NCI-H748 treated with DMSO at 0.1 percent for 48 hours (cell line): ENCODE data around the gene CRLF3.
A peak's percentile ranks its signal among the peaks of the same experiment; 100 is the strongest.
"Not testable (repeated sequence)": the region's sequence is repeated elsewhere in the genome, so short reads cannot be mapped to it uniquely, and the experiment has no call there.

Source experiments
- DNase-seq: peaks from one replicate; lab custom pipeline; 2025; lab: John Stamatoyannopoulos, UW

CRLF3 gene, protein sequence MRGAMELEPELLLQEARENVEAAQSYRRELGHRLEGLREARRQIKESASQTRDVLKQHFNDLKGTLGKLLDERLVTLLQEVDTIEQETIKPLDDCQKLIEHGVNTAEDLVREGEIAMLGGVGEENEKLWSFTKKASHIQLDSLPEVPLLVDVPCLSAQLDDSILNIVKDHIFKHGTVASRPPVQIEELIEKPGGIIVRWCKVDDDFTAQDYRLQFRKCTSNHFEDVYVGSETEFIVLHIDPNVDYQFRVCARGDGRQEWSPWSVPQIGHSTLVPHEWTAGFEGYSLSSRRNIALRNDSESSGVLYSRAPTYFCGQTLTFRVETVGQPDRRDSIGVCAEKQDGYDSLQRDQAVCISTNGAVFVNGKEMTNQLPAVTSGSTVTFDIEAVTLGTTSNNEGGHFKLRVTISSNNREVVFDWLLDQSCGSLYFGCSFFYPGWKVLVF

DNA sequence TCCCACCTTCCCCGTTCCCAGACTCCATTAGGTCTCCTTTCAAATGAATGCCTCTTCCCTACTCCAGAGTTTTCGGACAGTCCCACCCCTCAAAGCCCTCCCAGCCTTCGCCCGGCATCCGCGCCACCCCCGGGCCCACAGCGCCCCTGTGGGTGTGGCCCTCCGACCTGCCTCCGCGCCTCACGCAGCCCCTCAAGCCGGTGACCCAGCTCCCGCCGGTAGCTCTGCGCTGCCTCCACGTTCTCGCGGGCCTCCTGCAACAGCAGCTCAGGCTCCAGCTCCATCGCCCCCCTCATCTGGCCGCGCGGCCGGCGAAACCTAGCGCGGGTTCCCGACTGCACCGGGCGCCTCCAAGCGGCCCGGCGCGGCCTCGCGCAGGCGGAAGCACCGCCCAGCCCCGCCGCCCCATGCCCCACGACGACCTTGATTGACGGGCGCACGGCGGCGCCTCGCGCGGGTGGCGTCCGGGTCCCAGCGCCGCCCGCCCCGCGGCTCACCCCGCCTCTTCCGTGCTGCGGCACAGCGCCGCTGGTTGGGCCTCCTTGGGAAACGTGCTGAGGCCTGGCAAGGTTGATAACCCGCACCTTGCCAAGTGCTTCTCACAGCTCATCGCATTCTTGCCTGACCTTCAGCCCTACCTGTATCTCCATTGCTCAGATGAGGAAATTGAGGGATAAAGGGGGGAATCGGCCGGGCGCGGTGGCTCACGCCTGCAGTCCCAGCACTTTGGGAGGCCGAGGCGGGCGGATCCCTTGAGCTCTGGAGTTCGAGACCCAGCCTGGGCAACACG is at the start of gene CRLF3:
Gene CRLF3, minus strand, starts transcription at position 337 of the 790 bp plus-strand sequence. Its CDS starts 41 bp downstream, at position 296.
- DNase-seq: peak; percentile 74

DNA sequence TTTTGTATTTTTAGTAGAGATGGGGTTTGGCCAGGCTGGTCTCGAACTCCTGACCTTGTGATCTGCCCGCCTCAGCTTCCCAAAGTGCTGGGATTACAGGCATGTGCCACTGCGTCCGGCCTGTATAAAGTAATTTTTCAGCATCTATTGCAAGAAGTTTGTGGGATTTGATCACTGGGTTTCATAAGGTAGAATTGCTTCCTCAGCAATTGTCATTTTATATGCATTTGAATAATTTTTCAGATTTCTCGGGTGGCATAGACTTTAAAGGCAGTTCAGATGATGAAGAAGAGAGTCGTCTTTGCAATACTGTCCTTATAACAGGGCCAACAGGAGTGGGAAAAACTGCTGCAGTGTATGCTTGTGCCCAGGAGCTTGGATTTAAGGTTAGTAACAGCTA is 44.5 kb upstream of the CRLF3 start:
- no peak for DNase-seq

DNA sequence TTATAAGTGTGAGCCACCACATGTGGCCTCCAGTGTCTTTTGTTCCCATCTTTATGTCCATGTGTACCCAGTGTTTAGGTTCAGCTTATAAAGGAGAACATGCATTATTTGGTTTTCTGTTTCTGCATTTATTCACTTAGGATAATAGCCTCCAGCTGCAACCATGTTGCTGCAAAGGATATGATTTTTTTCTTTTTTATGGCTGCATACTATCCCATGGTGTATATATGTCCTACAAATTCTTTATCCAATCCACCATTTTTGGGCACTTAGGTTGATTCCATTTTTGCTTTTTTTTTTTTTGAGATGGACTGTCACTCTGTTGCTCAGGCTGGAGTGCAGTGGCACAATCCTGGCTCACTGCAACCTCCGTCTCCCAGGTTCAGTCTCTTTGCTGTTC is 40.1 kb upstream of the CRLF3 start:
- DNase-seq: no peak

DNA sequence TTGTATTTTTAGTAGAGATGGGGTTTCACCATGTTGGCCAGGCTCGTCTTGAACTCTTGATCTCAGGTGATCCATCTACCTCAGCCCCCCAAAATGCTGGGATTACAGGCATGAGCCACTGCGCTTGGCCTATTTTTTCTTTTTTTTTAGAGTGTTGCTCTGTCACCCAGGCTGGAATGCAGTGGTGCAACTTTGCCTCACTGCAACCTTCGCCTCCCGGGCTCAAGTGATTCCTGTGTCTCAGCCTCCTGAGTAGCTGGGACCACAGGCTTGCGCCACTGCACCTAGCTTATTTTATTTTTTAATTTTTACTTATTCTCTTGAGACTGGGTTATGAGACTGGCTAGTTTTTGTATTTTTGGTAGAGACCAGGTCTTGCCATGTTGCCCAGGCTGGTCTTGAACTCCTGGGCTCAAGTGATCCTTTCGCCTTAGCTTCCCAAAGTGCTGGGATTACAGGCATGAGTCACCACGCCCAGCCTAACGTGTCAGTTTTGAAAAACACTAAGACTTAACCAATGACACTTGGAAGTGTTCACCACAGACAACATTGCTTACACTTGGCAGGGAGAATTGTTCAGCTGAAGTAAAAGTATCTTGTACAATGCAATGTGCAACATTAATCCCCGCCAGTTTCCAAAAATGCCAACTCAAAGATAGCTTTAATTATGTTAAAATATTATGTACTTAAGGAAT is 34.2 kb upstream of the CRLF3 start:
- DNase-seq: no peak

DNA sequence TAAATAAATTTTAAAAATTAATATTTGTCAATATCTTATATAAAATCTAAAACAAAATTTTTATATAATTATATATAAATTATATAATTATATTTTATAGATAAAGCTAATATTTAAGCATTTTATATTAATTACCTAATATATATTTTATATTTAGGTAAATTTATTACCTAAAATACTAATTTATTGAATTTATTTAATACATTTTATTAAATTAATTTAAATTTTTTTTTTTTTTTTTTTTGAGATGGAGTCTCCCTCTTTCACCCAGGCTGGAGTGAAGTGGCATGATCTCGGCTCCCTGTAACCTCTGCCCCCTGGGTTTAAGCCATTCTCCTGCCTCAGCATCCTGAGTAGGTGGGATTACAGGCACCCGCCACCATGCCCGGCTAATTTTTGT is 29.7 kb upstream of the CRLF3 start:
- no peak for DNase-seq

DNA sequence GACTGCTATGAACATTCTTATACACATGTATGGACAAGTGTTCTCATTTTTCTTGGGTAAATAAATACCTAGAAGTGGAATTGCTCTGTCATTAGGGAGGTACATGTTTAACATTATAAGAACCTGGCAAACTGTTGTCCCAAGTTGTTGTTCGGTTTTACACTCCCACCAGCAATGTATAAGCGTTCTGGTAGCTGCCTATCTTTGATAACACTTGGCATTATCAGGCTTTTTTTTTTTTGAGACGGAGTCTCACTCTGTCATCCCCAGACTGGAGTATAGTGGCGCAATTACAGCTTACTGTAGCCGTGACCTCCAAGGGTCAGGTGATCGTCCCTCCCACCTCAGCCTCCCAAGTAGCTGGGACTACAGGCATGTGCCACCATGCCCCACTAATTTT is 23.5 kb upstream of the CRLF3 start:
- DNase-seq: no peak

DNA sequence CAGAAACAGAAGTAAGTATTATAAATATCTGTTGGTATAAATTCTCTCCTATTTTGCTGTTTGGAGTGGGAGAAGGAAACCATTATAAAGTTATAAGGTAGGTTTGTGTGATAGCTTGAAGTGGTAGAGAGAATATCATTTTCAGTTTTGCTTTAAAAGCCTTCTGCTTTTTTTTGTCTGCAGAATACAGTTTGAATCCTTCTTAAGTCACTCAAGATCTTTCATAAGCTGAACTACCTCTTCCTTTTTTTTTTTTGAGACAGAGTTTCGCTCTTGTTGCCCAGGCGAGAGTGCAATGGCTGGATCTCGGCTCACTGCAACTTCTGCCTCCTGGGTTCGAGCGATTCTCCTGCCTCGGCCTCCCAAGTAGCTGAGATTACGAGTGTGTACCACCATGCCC is 16.3 kb upstream of the CRLF3 start:
- DNase-seq: no peak

DNA sequence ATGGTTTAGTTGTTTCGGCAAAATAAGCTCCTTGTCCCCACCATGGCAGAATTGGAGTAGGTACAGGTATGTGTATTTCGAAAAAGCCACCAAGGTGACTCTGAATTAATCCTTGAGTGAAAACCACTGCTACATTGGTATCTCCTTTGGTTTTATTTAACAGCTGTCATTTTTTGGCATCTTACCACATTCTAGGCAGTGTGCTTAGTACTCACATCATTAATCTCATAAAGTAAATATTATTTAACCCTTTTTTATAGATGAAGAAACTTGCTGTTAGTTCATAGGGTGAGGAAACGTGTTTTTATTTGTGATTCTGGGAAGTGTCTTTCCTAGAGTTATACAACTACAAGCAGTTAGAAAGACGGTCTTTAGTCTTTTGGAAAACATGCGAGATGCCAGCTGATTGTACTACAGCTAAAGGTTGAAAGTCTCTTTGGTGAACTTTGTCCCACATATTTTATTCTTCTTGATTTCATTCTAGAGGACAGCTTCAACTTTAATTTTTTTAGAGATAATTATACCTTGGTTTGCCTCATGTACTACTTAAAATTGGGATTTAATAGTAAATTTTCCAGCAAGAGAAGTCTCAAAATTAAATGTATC is 13.8 kb upstream of the CRLF3 start:
- no peak for DNase-seq

DNA sequence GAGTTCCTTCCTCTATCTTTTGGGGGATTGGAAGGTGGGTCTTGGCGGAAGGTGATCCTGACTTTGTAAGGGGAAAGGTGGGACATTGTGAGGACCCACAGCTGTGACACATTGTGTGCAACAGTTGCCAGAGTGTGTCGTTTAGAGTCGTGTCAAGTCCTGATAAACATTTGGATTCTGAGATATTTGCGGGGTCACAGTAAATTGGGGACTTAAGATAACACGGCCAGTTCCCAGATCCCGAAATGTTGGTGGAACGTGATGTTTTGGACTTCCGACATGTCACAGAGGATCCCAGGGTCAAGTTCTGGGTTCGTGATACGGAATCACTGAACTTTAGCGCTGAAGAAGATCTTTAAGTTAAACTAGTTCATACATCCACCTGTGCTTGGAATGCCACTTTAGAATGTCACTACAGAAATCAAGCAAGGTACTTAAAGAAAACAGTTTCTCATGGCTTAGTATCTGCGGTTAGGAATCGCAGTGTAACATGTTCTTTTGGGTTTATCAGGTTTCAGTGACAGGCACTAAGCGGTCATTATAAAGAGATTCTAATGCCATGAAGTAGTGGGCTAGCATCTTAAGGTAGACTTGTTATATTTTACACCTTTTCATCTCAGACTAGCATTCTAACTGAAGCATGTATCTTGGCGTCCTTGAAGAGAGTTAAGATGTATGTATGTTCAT is 8.1 kb upstream of the CRLF3 start:
- peak; percentile 6 for DNase-seq

DNA sequence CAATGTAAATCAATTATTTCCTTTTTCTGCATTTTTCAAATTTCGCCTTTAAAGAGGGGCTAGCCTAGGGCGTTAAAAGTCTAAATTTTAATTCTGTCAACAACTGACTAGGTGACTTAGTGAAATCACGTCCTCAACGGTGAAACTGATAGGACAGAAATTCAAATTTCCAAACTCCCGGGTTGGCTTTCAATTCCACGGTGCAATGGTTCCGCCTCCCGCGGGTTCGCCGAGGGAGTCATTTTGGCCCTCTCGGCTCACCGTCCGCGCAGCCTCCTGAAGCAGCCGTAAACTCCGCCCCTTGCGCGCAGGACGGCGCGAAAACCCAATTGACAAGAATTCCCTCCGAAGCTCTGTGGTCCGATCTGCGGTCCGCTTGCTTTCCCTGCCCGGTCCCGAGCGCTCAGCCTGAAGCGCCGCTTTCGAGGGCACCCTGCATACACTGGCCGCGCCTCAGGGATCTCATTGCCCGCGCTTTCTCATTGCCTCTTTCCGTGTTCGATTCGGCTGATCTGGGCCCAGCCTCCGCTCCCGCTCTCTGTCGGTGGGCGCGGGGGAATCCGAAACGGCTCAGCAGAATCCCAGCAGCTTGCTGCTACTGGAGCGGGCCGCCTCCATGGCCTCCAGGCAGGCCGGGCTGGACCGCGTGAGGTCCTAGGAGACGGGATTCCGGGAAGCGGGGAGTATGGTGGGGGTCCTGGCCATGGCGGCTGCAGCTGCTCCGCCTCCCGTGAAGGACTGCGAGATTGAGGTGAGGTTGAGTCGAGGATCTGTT is 7.4 kb upstream of the CRLF3 start, which contains the start of gene ATAD5:
Gene ATAD5, plus strand, starts transcription at position 304 of the 775 bp plus-strand sequence. Its CDS starts 382 bp downstream, at position 686.
- DNase-seq: peak; percentile 81

DNA sequence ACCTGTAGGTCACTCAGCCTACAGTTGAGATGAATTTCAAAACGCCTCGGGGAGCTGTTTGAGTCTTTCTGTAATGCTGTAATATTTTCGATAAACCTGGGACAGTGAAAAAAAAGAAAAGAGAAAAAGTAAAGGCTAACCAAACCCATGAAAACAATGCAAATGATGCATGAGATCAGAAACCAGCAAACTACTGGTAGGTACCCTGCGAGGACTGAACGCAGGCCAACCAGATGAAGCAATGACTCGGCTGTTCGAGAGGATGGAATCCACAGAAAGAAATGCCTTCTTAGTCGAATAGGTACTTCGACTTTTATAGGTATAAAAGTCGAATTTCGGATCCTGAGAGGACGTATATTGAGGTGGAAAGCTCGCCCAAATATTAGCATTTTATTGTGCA is 6.8 kb upstream of the CRLF3 start:
- no peak for DNase-seq

DNA sequence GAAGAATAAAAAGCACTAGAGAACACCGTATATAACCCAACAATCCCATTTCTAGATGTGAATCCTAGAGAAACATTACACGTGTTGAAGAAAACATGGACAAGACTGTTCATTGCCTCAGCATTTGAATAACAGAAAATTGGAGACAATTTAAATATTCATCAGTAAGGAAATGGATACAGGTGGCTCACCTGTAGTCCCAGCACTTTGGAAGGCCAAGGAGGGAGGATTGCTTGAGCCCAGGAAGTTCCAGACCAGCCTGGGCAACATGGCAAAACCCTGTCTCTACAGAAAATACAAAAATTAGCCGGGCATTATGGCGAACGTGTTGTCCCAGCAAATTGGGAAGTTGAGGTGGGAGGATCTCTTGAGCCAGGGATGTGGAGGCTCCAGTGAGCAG is 4.5 kb upstream of the CRLF3 start:
- no peak for DNase-seq

DNA sequence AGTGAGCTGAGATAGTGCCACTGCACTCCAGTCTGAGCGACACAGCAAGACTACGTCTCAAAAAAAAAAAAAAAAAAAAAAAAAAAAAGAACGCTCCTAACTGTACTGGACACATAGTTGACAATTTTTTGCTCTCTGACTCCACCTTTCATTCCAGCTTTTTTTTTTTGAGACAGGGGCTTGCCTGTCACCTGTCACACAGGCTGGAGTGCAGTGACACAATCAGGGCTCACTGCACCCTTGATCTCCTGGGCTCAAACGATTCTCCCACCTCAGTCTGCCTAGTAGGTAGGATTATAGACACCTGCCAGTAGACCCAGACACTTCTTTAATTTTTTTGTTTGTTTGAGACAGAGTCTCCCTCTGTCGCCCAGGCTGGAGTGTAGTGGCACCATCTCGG is 2.6 kb upstream of the CRLF3 start:
- no peak for DNase-seq

DNA sequence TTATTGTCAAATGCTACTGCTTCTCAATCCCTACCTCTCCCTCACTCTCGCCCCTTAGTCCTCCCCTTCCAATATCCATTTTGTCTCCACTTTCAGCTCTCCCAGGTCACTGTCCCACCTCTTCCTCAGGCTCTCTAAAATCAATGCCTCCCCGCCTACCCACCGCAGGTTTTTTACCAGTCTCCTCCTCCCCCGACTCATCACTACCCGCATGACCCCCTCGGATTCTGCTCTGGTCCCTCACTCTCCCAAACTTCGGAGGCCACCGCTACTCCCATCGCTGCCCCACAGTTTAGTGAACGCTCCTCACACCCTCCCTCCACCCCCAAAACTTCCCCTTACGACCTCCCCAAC is 513 bp downstream of the CRLF3 start:
- DNase-seq: peak; percentile 36

DNA sequence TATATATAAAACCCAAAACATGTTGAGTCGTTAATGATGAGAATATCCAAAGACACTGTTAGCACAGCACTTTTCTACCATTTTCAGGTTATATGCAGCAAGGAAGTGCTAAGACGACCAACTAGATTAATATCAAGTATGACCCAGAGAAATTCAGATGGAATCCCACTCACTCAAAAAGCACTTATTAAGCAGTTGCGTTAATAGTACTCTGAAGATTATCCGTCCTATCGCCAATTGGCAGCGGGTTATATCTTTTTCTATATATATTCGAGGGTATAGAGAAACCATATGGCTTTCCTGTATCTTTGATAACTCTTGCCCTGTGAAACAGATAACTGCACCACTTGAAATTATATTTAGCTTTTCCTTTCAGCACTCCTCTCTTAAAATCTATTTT is 1.1 kb downstream of the CRLF3 start:
- no peak for DNase-seq

DNA sequence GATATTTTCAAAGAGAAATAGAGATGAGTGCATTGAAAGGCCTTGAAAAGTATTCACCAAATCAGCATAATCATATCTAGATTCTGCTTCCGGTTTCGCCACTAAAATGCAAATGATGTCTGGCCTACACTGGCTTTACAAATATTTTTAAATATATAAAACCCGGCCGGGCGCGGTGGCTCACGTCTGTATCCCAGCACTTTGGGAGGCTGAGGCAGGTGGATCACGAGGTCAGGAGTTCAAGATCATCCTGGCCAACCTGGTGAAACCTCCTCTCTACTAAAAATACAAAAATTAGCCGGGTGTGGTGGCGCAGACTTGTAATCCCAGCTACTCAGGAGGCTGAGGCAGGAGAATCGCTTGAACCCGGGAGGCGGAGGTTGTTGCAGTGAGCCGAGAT is 1.6 kb downstream of the CRLF3 start:
- not testable (repeated sequence) for DNase-seq

DNA sequence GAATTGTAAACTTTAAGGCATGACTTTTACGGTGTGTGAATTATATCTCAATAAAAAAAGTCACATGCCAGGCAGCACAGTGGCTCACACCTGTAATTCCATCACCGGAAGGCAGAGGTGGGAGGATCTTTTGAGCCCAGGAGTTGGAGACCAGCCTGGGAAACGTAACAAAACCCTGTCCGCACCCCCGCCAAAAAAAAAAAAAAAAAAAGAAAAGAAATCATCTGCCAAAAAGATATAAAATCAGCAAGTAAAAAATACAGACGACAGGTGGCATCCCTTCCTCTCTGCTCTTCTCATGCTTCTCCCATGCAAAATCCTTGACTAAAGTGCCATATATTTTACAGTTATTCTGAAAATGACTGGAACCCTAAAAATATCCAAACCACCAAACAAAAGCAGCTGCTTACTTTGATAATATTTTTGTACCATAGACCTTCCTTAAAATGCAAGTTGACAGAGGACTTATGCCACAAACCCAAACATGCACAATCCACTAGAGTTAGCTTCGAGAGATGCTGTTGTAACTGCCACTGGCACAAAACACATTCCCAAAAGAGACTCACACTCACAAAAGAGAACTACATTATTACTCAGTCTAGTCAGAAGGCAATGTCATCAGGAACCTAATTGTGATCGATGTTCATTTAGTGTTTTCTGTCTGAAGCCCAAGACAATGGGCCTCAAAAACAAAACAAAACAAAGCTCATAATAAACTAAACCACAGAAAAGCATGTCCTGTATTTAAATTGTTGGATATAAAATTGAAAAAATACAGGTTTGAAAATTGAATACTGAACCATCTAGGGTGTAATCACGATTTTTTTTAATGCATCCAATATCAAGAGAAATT is 2.4 kb downstream of the CRLF3 start:
- no peak for DNase-seq

DNA sequence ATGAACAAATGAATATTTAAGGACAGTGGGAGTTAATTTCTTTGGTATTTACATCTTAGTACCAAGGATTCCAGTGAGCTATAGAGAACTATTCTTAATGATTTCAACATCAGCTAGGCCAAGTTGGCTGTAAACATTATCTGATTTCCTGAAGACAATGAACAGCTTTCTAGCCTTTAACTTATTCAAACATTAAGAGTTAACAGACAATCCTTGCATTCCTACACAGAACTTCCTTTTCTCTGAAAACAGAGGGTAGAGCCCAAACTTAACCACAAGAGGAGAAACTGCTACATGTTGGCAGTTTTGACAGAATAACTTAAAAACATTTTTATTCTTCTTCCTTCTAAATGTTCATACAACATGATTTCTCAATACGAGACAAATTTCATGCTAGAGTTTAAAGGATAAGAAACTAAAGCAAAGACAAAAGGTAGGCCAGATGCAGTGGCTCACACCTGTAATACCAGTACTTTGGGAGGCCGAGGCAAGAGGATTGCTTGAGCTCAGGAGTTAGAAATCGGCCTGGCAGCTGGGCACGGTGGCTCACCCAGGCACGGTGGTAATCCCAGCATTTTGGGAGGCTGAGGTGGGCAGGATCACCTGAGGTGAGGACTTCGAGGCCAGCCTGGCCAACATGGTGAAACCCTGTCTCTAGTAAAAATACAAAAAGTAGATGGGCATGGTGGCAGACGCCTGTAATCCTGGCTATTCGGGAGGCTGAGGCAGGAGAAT is 4.4 kb downstream of the CRLF3 start:
- DNase-seq: no peak

DNA sequence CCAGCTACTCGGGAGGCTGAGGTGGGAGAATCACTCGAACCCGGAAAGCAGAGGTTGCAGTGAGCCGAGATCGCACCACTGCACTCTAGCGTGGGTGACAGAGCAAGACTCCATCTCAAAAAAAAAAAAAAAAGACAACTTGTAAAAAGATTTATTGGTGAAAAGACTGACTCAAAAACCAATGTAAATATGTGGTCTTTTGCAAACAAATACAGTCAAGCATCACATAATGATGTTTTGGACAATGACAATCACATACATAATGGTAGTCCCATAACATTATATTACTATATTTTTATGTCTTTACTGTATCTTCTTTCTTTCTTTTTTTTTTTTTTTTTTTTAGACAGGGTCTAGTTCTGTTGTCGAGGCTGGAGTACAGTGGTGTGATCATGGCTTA is 8.3 kb downstream of the CRLF3 start:
- DNase-seq: no peak
